Testis (tissue), 2 donors: ENCODE measurements around the gene ATP8A1.

ENCODE experiments used
- POLR2A ChIP-seq: fragments of 450-650 bp; IDR thresholded peaks from one replicate; pipeline ENCODE4 v1.6.1; 2017; ENCODE audit warnings: antibody characterized with exemption, mild to moderate bottlenecking, moderate library complexity
- TF ChIP-seq, protein P1 (sequence below), 3 experiments: fragments of 450-650 bp in 2 of 3; fragments of 200-600 bp in 1 of 3; sonication (generic) in 1 of 3; IDR thresholded peaks; one replicate each; pipeline ENCODE4 v1.5.1; 2016 to 2019; ENCODE audit warnings: antibody characterized with exemption in 3 of 3, mild to moderate bottlenecking in 2 of 3, moderate library complexity in 1 of 3

DNA sequence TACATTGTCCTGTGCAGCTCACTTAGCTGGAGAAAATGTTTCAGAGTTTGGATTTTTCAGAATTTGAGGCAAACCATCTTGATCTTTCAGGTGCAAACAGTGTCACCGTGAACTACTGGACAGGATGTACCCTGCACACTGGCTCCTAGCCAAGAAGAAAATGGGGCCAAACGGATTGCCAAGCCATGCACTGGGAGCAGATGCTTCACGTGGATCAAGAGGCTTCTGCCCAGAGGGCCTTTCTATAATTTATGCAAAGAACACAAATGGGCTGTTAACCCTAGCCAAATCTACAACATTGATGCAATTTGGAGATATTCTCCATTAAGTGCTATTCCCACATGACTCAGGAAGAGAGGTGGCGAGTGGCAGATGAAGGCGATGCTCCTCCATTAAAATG lies 46.9 kb upstream of the ATP8A1 start:
- TF ChIP-seq, protein P1, sequence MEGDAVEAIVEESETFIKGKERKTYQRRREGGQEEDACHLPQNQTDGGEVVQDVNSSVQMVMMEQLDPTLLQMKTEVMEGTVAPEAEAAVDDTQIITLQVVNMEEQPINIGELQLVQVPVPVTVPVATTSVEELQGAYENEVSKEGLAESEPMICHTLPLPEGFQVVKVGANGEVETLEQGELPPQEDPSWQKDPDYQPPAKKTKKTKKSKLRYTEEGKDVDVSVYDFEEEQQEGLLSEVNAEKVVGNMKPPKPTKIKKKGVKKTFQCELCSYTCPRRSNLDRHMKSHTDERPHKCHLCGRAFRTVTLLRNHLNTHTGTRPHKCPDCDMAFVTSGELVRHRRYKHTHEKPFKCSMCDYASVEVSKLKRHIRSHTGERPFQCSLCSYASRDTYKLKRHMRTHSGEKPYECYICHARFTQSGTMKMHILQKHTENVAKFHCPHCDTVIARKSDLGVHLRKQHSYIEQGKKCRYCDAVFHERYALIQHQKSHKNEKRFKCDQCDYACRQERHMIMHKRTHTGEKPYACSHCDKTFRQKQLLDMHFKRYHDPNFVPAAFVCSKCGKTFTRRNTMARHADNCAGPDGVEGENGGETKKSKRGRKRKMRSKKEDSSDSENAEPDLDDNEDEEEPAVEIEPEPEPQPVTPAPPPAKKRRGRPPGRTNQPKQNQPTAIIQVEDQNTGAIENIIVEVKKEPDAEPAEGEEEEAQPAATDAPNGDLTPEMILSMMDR (IDR thresholded peaks at IDR 0.05): no peak
- no peak for TF ChIP-seq POLR2A
